ENCODE data around the gene DEFB129. TPM values are rescaled to one million over a fixed set of nuclear protein-coding genes. Genes with fewer than 3 reads are reported as not detected.
"Not testable (repeated sequence)": the region's sequence is repeated elsewhere in the genome, so short reads cannot be mapped to it uniquely, and the experiment has no call there.

The DEFB129 gene
- total RNA-seq, result not detected

GRCh38 chr20:226958-227357, at the start of gene DEFB129:
DEFB129 (plus strand) TSS chr20:227258; CDS start chr20:227289, 31 bp downstream.
- DNase-seq, result no peak
- H3K36me3 Mint-ChIP-seq, result no peaks in the 10 kb centered on the region
- H3K4me1 Mint-ChIP-seq (ENCODE audit: low read depth), result peaks cover 10% of the 10 kb centered on the region
- intact Hi-C loops (cut with micrococcal nuclease), result no loop called here
- peaks cover 4% of the 10 kb centered on the region for H3K27me3 Mint-ChIP-seq
- peaks cover 3% of the 10 kb centered on the region for H3K9me3 Mint-ChIP-seq
- ChIA-PET CTCF (interaction anchor here (0.6 to 1.1 kb wide), 3 partner anchors 39 to 109 kb away, joined by 3 to 4 read pairs (median 3); no protein-coding TSS in a partner anchor), POLR2A (no interaction called here)
- H3K4me3 Mint-ChIP-seq, result no peak within 1 kb of the TSS
- no peak within 1 kb of the TSS for H3K27ac Mint-ChIP-seq

GRCh38 chr20:184288-184687, 42.8 kb upstream of the DEFB129 start:
- DNase-seq, result no peak
- Mint-ChIP-seq H3K4me3 (no peak overlapping the region), H3K27me3 (peaks cover 48% of the 10 kb centered on the region), H3K9me3 (peaks cover 14% of the 10 kb centered on the region), H3K36me3 (no peaks in the 10 kb centered on the region), H3K27ac (no peak overlapping the region), H3K4me1 (ENCODE audit: low read depth) (no peaks in the 10 kb centered on the region)
- CTCF ChIA-PET, result no interaction called here
- intact Hi-C loops (cut with micrococcal nuclease), result no loop called here
- POLR2A ChIA-PET, result no interaction called here

- peaks cover 42% of the 10 kb centered on the region for H3K27me3 Mint-ChIP-seq
- ChIA-PET POLR2A (no interaction called here), CTCF (no interaction called here)
- no peak overlapping the region for H3K27ac Mint-ChIP-seq
- intact Hi-C loops (cut with micrococcal nuclease), result no loop called here
- peaks cover 2% of the 10 kb centered on the region for H3K36me3 Mint-ChIP-seq
- DNase-seq, result no peak
- H3K9me3 Mint-ChIP-seq, result peaks cover 25% of the 10 kb centered on the region
- no peak overlapping the region for H3K4me3 Mint-ChIP-seq
- H3K4me1 Mint-ChIP-seq (ENCODE audit: low read depth), result no peaks in the 10 kb centered on the region
Measured at GRCh38 chr20:187733-188132, 39.3 kb upstream of the DEFB129 start.

GRCh38 chr20:189611-190010, 37.4 kb upstream of the DEFB129 start, which contains the start of gene DEFB128:
DEFB128 (minus strand) TSS chr20:189711; CDS start chr20:189623, 88 bp downstream.
- no peak within 1 kb of the TSS for H3K4me3 Mint-ChIP-seq
- ChIA-PET POLR2A (no interaction called here), CTCF (no interaction called here)
- peaks cover 16% of the 10 kb centered on the region for H3K9me3 Mint-ChIP-seq
- intact Hi-C loops (cut with micrococcal nuclease), result no loop called here
- peaks cover 27% of the 10 kb centered on the region for H3K27me3 Mint-ChIP-seq
- peaks cover 2% of the 10 kb centered on the region for H3K36me3 Mint-ChIP-seq
- DNase-seq, result no peak
- no peak within 1 kb of the TSS for H3K27ac Mint-ChIP-seq
- no peaks in the 10 kb centered on the region for H3K4me1 Mint-ChIP-seq (ENCODE audit: low read depth)

- H3K9me3 Mint-ChIP-seq, result peaks cover 2% of the 10 kb centered on the region
- ChIA-PET CTCF (interaction anchor here (0.6 to 0.7 kb wide), 3 partner anchors 17 to 1929 kb away, joined by 3 read pairs; no protein-coding TSS in a partner anchor), POLR2A (no interaction called here)
- H3K36me3 Mint-ChIP-seq, result peaks cover 1% of the 10 kb centered on the region
- intact Hi-C loops (cut with micrococcal nuclease), result no loop called here
- no peak overlapping the region for H3K27ac Mint-ChIP-seq
- H3K4me3 Mint-ChIP-seq, result no peak overlapping the region
- H3K4me1 Mint-ChIP-seq (ENCODE audit: low read depth), result no peaks in the 10 kb centered on the region
- no peak for DNase-seq
- peaks cover 21% of the 10 kb centered on the region for H3K27me3 Mint-ChIP-seq
Measured at GRCh38 chr20:198225-198624, 28.8 kb upstream of the DEFB129 start.

- H3K36me3 Mint-ChIP-seq, result peaks cover 1% of the 10 kb centered on the region
- peaks cover 25% of the 10 kb centered on the region for H3K27me3 Mint-ChIP-seq
- peaks cover 2% of the 10 kb centered on the region for H3K9me3 Mint-ChIP-seq
- no peaks in the 10 kb centered on the region for H3K4me1 Mint-ChIP-seq (ENCODE audit: low read depth)
- CTCF ChIA-PET, result interaction anchor here (0.7 kb wide), 1 partner anchor 8 kb away, joined by 3 read pairs; no protein-coding TSS in a partner anchor
- no peak overlapping the region for H3K4me3 Mint-ChIP-seq
- no peak for DNase-seq
- POLR2A ChIA-PET, result no interaction called here
- no peak overlapping the region for H3K27ac Mint-ChIP-seq
- intact Hi-C loops (cut with micrococcal nuclease), result no loop called here
Measured at GRCh38 chr20:199996-200395, 27.1 kb upstream of the DEFB129 start.

GRCh38 chr20:203630-204029, 23.4 kb upstream of the DEFB129 start:
- intact Hi-C loops (cut with micrococcal nuclease); H3K27ac Mint-ChIP-seq; DNase-seq; POLR2A ChIA-PET; H3K4me3 Mint-ChIP-seq; H3K4me1 Mint-ChIP-seq (ENCODE audit: low read depth); H3K9me3 Mint-ChIP-seq; H3K36me3 Mint-ChIP-seq; H3K27me3 Mint-ChIP-seq: not testable (repeated sequence)
- CTCF ChIA-PET, result interaction anchor here (2.1 kb wide), 1 partner anchor 63 kb away, joined by 8 read pairs; no protein-coding TSS in a partner anchor

GRCh38 chr20:208942-209566, 18.0 kb upstream of the DEFB129 start:
- no peak overlapping the region for H3K27ac Mint-ChIP-seq
- CTCF ChIA-PET, result interaction anchor here (1.0 to 3.0 kb wide), 6 partner anchors 57 to 122 kb away, joined by 3 to 18 read pairs (median 13); no protein-coding TSS in a partner anchor
- intact Hi-C loops (cut with micrococcal nuclease), result loop anchor here (1.0 kb wide), 2 partner anchors 58 to 121 kb away; no protein-coding TSS in a partner anchor
- H3K27me3 Mint-ChIP-seq, result no peaks in the 10 kb centered on the region
- DNase-seq, result peak; percentile 11
- no peaks in the 10 kb centered on the region for H3K9me3 Mint-ChIP-seq
- no peaks in the 10 kb centered on the region for H3K4me1 Mint-ChIP-seq (ENCODE audit: low read depth)
- H3K36me3 Mint-ChIP-seq, result no peaks in the 10 kb centered on the region
- POLR2A ChIA-PET, result no interaction called here
- no peak overlapping the region for H3K4me3 Mint-ChIP-seq

GRCh38 chr20:210809-211502, 16.1 kb upstream of the DEFB129 start:
- Mint-ChIP-seq H3K4me3 (no peak overlapping the region), H3K4me1 (ENCODE audit: low read depth) (no peaks in the 10 kb centered on the region), H3K27me3 (no peaks in the 10 kb centered on the region), H3K9me3 (no peaks in the 10 kb centered on the region), H3K27ac (no peak overlapping the region), H3K36me3 (no peaks in the 10 kb centered on the region)
- intact Hi-C loops (cut with micrococcal nuclease), result no loop called here
- DNase-seq, result no peak
- CTCF ChIA-PET, result interaction anchor here (1.9 to 3.0 kb wide), 3 partner anchors 30 to 120 kb away, joined by 6 to 18 read pairs (median 15); no protein-coding TSS in a partner anchor
- POLR2A ChIA-PET, result no interaction called here

GRCh38 chr20:214383-214782, 12.7 kb upstream of the DEFB129 start:
- Mint-ChIP-seq H3K27ac (no peak overlapping the region), H3K36me3 (no peaks in the 10 kb centered on the region), H3K27me3 (peaks cover 8% of the 10 kb centered on the region), H3K9me3 (no peaks in the 10 kb centered on the region), H3K4me3 (no peak overlapping the region), H3K4me1 (ENCODE audit: low read depth) (no peaks in the 10 kb centered on the region)
- intact Hi-C loops (cut with micrococcal nuclease), result no loop called here
- DNase-seq, result no peak
- POLR2A ChIA-PET, result no interaction called here
- CTCF ChIA-PET, result interaction anchor here (0.9 to 2.7 kb wide), 3 partner anchors 26 to 116 kb away, joined by 3 to 14 read pairs (median 4); no protein-coding TSS in a partner anchor

- DNase-seq, result no peak
- no peak overlapping the region for H3K4me3 Mint-ChIP-seq
- no peaks in the 10 kb centered on the region for H3K4me1 Mint-ChIP-seq (ENCODE audit: low read depth)
- no peaks in the 10 kb centered on the region for H3K9me3 Mint-ChIP-seq
- CTCF ChIA-PET, result interaction anchor here (1.2 kb wide), 2 partner anchors 29 to 50 kb away, joined by 3 read pairs; no protein-coding TSS in a partner anchor
- no peaks in the 10 kb centered on the region for H3K36me3 Mint-ChIP-seq
- H3K27ac Mint-ChIP-seq, result no peak overlapping the region
- POLR2A ChIA-PET, result no interaction called here
- H3K27me3 Mint-ChIP-seq, result peaks cover 20% of the 10 kb centered on the region
- intact Hi-C loops (cut with micrococcal nuclease), result no loop called here
Measured at GRCh38 chr20:215796-216195, 11.3 kb upstream of the DEFB129 start.

- H3K4me3 Mint-ChIP-seq, result no peak overlapping the region
Measured at GRCh38 chr20:217266-217665, 9.8 kb upstream of the DEFB129 start.

More at GRCh38 chr20:217266-217665, 9.8 kb upstream of the DEFB129 start:
- Mint-ChIP-seq H3K36me3 (no peaks in the 10 kb centered on the region), H3K9me3 (no peaks in the 10 kb centered on the region), H3K27me3 (peaks cover 22% of the 10 kb centered on the region), H3K27ac (no peak overlapping the region), H3K4me1 (ENCODE audit: low read depth) (no peaks in the 10 kb centered on the region)
- intact Hi-C loops (cut with micrococcal nuclease), result no loop called here
- CTCF ChIA-PET, result interaction anchor here (1.2 kb wide), 2 partner anchors 8 to 49 kb away, joined by 3 to 5 read pairs; no protein-coding TSS in a partner anchor
- POLR2A ChIA-PET, result no interaction called here
- no peak for DNase-seq
